WTC11 (cell line): ENCODE measurements around the gene NEK7.

Source experiments
- ATF6 ChIP-seq: sonication (generic); formaldehyde crosslinking; IDR thresholded peaks from 2 replicates; pipeline ENCODE4 v1.8.1; 2023; ENCODE audit warnings: mild to moderate bottlenecking, missing genetic modification reagents
- CTCF ChIP-seq: fragments of 200-600 bp; IDR thresholded peaks from 2 replicates; pipeline ENCODE4 v1.8.0; 2022; ENCODE audit warnings: antibody characterized with exemption
- ELF4 ChIP-seq: sonication (generic); formaldehyde crosslinking; IDR thresholded peaks from 2 replicates; pipeline ENCODE4 v1.8.1; 2022; ENCODE audit warnings: low read depth, mild to moderate bottlenecking, moderate library complexity, missing genetic modification reagents
- IRF1 ChIP-seq: sonication (generic); formaldehyde crosslinking; IDR thresholded peaks from 2 replicates; pipeline ENCODE4 v1.8.0; 2023; ENCODE audit warnings: missing genetic modification reagents
- NR2C2 ChIP-seq: sonication (generic); formaldehyde crosslinking; IDR thresholded peaks from 2 replicates; pipeline ENCODE4 v1.8.0; 2022; ENCODE audit warnings: mild to moderate bottlenecking, missing genetic modification reagents

- TF ChIP-seq CTCF: no peak
- no peak for TF ChIP-seq ELF4 (CRISPR knock-in tag)
- TF ChIP-seq ATF6 (CRISPR knock-in tag): no peak
- TF ChIP-seq NR2C2 (CRISPR knock-in tag): no peak
- TF ChIP-seq IRF1: no peak
Measured at GRCh38 chr1:198276241-198276640, 119.4 kb downstream of the NEK7 start.
